Measurements from ENCODE around the gene IL1F10.

IL1F10 gene

DNA sequence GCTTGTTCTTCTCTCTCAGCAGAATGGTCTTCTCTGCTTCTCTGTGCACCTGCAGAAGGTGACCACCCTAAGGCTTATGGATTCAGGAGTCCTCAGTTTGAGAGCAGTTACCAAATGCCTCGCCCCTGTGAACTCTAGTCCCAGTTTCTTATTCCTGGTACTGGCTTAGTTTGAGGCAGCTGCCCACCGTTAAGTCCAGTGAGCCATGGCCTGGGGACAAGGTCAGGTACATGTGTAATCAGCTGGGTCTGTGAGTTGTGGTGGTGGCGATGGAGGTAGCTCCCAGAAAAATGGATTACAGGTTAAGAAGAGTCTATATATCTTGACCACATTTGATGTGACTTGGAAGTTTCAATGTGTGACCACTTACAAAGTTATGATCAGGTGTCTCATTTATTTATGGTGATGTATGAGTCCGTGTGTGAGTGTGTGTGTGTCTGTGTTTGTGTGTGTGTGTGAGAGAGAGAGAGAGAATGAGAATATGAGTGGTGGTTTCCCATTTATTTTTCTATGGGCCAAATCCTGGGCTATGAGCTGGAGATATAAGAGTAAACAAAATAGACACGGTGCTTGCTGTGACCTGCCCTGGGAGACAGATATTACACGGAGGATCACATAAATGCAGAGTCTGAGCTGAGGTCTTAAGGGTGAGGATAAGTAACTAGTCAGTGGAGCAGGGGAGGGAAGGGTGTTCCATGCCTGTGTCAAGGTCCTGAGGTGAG, 46.6 kb downstream of the IL1F10 start:
- DNase-seq = no peak

DNA sequence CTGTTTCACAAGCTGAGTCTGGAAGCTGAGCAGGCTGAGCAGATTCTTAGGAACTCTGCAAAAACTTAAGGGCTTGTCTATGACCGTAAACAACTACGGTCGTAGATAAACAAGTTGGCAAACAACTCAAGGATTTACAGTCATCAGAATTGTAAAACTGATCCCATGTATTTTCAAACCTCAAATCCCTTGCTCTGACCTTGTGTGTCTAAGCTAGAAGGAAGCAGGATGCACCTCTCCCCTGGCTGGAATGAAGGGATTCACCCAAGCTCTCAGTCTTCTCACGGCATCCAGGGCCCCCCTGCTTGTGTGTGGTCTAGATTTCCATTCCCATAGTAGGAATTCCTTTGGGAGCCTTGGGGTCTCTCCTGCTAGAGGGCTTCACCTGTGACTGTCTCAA, 47.2 kb downstream of the IL1F10 start:
- no peak for DNase-seq

DNA sequence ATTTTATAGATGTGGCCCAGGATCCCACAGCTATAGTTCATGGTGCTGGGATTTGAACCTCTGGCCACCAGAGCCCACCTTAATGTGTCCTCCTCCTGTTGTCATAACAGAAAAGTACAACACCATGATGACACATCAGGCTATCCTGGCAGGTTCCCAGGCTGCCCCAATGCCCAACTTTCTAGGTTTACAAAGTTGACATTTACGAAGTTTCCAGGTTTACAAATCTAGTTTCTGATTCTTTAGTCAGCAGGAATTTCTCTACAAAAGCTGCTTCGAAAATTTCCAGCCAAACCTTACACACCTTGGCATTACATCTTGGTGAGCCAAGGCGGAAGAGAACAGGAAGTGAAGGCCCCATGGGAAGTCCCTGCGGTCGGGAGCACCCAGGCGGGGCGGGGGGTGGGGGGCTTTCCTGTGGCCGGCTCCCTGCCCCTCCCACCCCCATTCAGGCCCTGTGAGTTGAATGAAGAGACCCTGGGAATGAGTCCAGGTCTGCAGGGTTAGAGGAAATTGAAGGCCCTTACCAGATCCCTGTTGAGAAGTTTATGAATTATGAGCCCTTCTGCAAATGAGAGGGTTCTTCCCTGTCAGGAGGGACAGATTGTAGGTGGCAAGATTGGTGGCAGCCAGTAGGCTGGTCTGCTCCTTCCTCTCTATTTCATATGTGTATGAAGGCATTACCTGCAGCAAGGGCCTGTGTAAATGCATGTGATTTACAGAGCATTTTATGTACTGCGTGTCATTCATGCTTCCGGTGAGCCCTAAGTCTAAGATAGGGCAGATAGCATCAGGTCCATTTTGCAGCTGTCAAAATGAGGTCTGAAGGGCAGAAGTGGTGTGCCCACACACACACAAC, 48.6 kb downstream of the IL1F10 start:
- no peak for DNase-seq

DNA sequence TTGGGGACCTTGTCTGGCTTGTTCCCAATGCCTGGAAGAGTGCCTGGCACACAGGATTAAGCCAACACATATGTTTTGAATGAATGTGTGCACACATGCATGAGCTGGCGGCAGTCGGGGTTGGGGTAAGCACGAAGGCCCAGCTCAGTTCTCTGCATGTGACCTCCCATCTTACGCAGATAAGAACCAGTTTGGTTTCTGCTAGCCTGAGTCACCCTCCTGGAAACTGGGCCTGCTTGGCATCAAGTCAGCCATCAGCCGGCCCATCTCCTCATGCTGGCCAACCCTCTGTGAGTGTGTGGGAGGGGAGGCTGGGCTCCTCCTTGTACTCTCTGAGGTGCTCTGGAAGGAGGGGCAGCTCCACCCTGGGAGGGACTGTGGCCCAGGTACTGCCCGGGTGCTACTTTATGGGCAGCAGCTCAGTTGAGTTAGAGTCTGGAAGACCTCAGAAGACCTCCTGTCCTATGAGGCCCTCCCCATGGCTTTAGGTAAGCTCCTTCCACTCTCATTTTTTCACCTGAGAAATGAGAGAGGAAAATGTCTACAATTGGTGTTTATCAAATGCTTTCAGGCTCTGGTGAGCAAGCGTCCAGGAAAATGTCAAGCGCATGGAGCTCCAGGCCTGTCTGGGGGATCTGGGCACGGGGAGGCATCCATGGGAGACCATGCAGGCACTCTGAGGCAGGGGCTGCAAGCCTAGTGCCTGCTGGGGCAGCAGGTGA, 49.9 kb downstream of the IL1F10 start:
- no peak for DNase-seq

DNA sequence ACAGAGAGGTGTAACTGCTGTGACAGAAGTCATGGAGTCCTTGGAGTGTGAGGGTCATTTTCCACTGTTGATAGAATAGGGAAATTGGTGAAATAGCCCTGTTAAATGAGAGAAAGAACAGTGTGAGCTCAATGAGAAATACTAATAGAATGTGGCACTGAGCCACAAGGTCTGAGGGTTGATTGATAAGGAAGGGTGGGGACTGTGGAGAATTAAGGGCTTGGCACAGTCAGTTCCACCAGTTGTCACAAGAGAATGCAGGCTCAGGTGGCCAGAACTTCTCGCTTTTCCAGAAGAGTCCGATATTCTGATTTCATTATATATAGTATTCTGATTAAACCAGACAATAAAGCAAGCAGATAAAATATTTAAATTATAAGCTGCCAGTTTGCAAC, 50.5 kb downstream of the IL1F10 start:
- DNase-seq = no peak

DNA sequence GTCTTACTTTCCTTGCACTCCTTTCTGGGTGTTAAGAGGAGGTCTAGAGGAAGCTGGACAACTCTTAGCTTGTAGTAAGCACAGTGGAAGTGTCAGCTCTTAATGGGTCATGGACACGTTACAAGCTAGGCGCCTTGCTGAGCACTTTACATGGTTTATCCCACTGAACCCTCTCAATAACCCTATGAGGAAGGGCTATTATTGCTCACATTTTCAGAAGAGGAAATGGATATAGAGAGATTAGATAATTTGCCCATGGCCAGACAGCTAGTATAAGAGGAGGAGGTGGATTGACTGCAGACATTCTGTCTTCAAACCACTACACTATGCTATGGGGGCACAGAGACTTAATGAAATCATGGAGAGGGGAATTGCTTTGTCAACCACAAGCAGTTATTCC, 51.3 kb downstream of the IL1F10 start:
- no peak for DNase-seq

DNA sequence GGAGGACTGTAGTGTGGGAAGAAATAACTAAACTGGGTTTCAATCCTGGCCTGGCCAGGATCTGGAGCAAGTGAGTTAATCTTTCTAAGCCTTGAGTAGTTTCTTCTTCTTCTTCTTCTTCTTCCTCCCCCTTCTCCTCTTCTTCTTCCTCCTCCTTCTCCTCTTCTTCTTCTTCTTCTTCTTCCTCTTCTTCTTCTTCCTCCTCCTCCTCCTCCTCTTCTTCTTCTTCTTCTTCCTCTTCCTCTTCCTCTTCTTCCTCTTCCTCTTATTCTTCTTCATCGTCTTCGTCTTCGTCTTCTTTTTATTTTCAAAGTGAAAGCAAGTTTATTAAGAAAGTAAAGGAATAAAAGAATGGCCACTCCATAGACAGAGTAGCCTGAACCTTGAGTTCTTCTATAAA, 53.1 kb downstream of the IL1F10 start:
- DNase-seq = no peak

DNA sequence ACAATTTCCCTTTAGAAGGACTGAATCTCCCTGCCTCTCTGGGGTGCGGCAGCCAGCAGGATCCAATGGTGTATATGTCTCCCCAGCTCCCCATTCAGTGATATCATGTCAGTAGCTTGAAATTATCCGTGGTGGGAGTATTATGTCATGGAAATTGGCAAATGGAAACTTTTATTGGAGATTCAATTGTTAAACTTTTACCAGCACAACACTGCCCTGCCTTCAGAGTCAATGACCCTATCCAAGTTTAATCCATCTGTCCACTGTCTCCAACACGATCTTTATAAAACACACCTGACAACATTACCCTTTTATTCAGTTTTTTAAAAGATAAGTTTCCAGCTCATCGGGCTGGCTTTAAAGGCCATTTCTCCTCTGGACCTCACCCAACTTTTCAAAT, 54.6 kb downstream of the IL1F10 start:
- DNase-seq = no peak

DNA sequence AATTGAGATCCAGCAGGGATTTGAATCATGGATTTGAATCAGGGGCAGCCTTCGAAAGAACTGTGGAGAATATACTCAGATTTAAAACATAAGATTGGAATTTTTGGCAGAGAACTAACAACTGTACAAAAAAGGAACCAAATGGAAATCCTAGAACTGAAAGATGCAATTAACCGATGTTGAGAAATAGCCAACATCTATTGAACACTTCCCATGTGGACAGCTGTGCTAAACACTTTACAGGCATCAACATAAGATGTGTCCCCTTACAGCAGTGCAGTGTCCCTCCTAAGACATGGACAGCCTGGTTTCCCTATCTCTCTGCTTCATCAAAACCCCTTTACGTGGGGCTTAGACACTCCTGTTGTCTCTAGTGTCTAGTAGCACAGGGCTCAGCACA, 56.0 kb downstream of the IL1F10 start:
- no peak for DNase-seq

DNA sequence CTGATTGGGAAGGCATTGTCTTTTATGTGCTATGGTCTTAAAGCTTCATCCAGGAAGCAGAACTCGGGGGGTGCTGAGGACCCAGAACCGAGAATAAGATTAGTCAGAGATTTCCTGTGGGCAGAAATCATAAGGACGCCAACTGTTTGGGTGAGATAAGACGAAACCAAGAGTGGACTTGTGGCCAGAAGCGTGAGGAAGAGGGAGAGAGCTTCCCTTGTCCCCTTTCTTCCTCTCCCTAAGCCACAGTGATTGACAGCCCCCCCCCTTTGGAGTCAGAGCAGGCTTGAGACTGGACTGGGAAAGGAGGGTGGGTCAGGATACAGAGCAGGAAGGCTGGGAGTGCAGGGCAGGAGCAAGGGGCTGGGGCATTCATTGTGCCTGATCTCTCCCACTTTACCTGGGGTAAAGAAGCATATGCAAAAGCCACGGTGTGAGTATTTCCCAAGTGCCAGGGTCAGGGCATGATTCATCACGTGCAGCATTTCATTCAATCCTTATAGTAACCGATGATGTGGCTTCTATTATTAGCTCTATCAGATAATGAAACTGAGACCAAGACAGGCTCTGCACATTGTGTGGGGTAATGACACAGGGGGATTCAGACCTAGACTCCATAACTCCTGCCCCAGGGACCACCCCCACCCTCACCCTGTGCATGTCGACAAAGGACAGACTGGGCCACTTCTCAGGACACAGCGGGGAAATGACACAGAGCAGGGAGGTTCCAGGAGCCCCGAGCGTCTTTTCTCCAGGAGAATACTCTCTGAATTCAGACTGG, 56.6 kb downstream of the IL1F10 start:
- no peak for DNase-seq
